Measurements from ENCODE around the gene ENTPD1.
"Not testable (repeated sequence)": the region's sequence is repeated elsewhere in the genome, so short reads cannot be mapped to it uniquely, and the experiment has no call there.

Gene ENTPD1

GRCh38 chr10:95756041-95756761 is at the start of gene ENTPD1:
Gene ENTPD1, plus strand, starts transcription at chr10:95756163. Its CDS starts 77 bp downstream, at chr10:95756240.
- DNase-seq, result no peak

- no peak for DNase-seq
Measured at GRCh38 chr10:95706573-95706972, 49.4 kb upstream of the ENTPD1 start.

- DNase-seq, result no peak
Measured at GRCh38 chr10:95706990-95707389, 49.0 kb upstream of the ENTPD1 start.

- no peak for DNase-seq
Measured at GRCh38 chr10:95711492-95711891, 44.5 kb upstream of the ENTPD1 start.

- DNase-seq, result no peak
Measured at GRCh38 chr10:95716466-95716865, 39.5 kb upstream of the ENTPD1 start.

GRCh38 chr10:95716866-95717265 is 39.1 kb upstream of the ENTPD1 start:
- DNase-seq, result no peak

- not testable (repeated sequence) for DNase-seq
Measured at GRCh38 chr10:95720745-95721144, 35.2 kb upstream of the ENTPD1 start.

- not testable (repeated sequence) for DNase-seq
Measured at GRCh38 chr10:95722496-95722895, 33.5 kb upstream of the ENTPD1 start.

- no peak for DNase-seq
Measured at GRCh38 chr10:95728526-95728925, 27.4 kb upstream of the ENTPD1 start.

- DNase-seq, result no peak
Measured at GRCh38 chr10:95729323-95730055, 26.5 kb upstream of the ENTPD1 start.

GRCh38 chr10:95730233-95730632 is 25.7 kb upstream of the ENTPD1 start:
- no peak for DNase-seq

GRCh38 chr10:95732907-95733306 is 23.1 kb upstream of the ENTPD1 start:
- DNase-seq, result not testable (repeated sequence)

- no peak for DNase-seq
Measured at GRCh38 chr10:95739056-95739455, 16.9 kb upstream of the ENTPD1 start.

GRCh38 chr10:95741807-95742467 is 14.0 kb upstream of the ENTPD1 start:
- DNase-seq, result no peak

GRCh38 chr10:95742485-95742884 is 13.5 kb upstream of the ENTPD1 start:
- no peak for DNase-seq

GRCh38 chr10:95742962-95743535 is 12.9 kb upstream of the ENTPD1 start:
- no peak for DNase-seq

GRCh38 chr10:95745501-95745900 is 10.5 kb upstream of the ENTPD1 start:
- DNase-seq, result no peak

- DNase-seq, result no peak
Measured at GRCh38 chr10:95748349-95748748, 7.6 kb upstream of the ENTPD1 start.

GRCh38 chr10:95755511-95756004 is 405 bp upstream of the ENTPD1 start:
- DNase-seq, result no peak

GRCh38 chr10:95756809-95757684 is 1.1 kb downstream of the ENTPD1 start:
- DNase-seq, result no peak

GRCh38 chr10:95758351-95759025 is 2.5 kb downstream of the ENTPD1 start:
- DNase-seq, result no peak
